CD14-positive monocyte (primary cell): ENCODE data around the gene GAS5. TPM values are rescaled to one million over a fixed set of nuclear protein-coding genes. Genes with fewer than 3 reads are reported as not detected.

Experiments used
- DNase-seq, 3 donors: peaks; one replicate each; pipeline ENCODE4 v3.0.0-alpha.2; 2011 to 2022
- H2AFZ ChIP-seq: 2 replicates; pipeline ENCODE4 v1.6.0; 2012; ENCODE audit warnings: mild to moderate bottlenecking, low read depth, low read length, inconsistent platforms; ENCODE audit not compliant: insufficient read depth, poor library complexity, severe bottlenecking
- H3K27ac ChIP-seq, 2 donors: 1 replicate in 1 of 2; 2 replicates in 1 of 2; pipeline ENCODE4 v1.5.1; 2012 to 2013; ENCODE audit warnings: low read length in 2 of 2, control low read depth in 1 of 2, inconsistent platforms in 1 of 2, low read depth in 1 of 2, mild to moderate bottlenecking in 1 of 2
- H3K27me3 ChIP-seq, 2 donors: one replicate each; pipeline versions ENCODE4 v1.6.0 to v1.6.1; 2011 to 2013; ENCODE audit warnings: low read length in 2 of 2; ENCODE audit not compliant: control insufficient read depth in 2 of 2, insufficient read depth in 2 of 2
- H3K36me3 ChIP-seq, 2 donors: replicated peaks in 1 of 2; 1 replicate in 1 of 2; 2 replicates in 1 of 2; pipeline versions ENCODE4 v1.5.1 to v1.6.1; 2012 to 2013; ENCODE audit warnings: low read length in 2 of 2, control low read depth in 1 of 2, inconsistent platforms in 1 of 2, mild to moderate bottlenecking in 1 of 2; ENCODE audit not compliant: insufficient read depth in 2 of 2, control insufficient read depth in 1 of 2
- H3K4me1 ChIP-seq, 2 donors: 1 replicate in 1 of 2; 2 replicates in 1 of 2; pipeline versions ENCODE4 v1.5.1 to v1.6.1; 2012 to 2013; ENCODE audit warnings: low read length in 2 of 2, control low read depth in 1 of 2, inconsistent platforms in 1 of 2, mild to moderate bottlenecking in 1 of 2, moderate library complexity in 1 of 2; ENCODE audit not compliant: insufficient read depth in 2 of 2, control insufficient read depth in 1 of 2
- H3K4me2 ChIP-seq: replicated peaks from 2 replicates; pipeline ENCODE3; 2012; ENCODE audit warnings: low read length, moderate library complexity, mild to moderate bottlenecking; ENCODE audit not compliant: poor library complexity, severe bottlenecking; ENCODE audit errors: extremely low read depth
- H3K4me3 ChIP-seq, 3 experiments: fragments of 200-600 bp in 1 of 3; sonication (generic) in 1 of 3; replicated peaks in 1 of 3; 1 replicate in 2 of 3; 2 replicates in 1 of 3; pipeline ENCODE4 v1.5.1; 2011 to 2013; ENCODE audit warnings: low read length in 3 of 3, mild to moderate bottlenecking in 3 of 3, control low read depth in 2 of 3, low read depth in 2 of 3, inconsistent platforms in 1 of 3, moderate library complexity in 1 of 3
- H3K79me2 ChIP-seq: 2 replicates; pipeline ENCODE4 v1.6.0; 2012; ENCODE audit warnings: mild to moderate bottlenecking, control low read depth, inconsistent platforms, low read length, moderate library complexity; ENCODE audit not compliant: insufficient read depth
- H3K9ac ChIP-seq: 2 replicates; pipeline ENCODE4 v1.6.0; 2017; ENCODE audit warnings: low read length, mild to moderate bottlenecking; ENCODE audit not compliant: insufficient read depth, poor library complexity, severe bottlenecking
- H3K9me3 ChIP-seq, 2 donors: replicated peaks in 1 of 2; 1 replicate in 1 of 2; 2 replicates in 1 of 2; pipeline versions ENCODE4 v1.5.1 to v1.6.1; 2012 to 2013; ENCODE audit warnings: low read length in 2 of 2, control low read depth in 1 of 2; ENCODE audit not compliant: control insufficient read depth in 1 of 2, insufficient read depth in 1 of 2
- H4K20me1 ChIP-seq: 2 replicates; pipeline ENCODE4 v1.6.0; 2012; ENCODE audit warnings: mild to moderate bottlenecking, low read length, control low read depth, moderate library complexity; ENCODE audit not compliant: insufficient read depth
- H3K27ac Mint-ChIP-seq, 7 donors: one replicate each; pipeline ENCODE4 v1.8.0; 2020; ENCODE audit warnings: mild to moderate bottlenecking in 7 of 7, mixed read lengths in 7 of 7, moderate library complexity in 6 of 7, inconsistent platforms in 2 of 7
- H3K27me3 Mint-ChIP-seq, 3 donors: one replicate each; pipeline ENCODE4 v1.8.0; 2021 to 2022; ENCODE audit warnings: low read depth in 3 of 3, mild to moderate bottlenecking in 3 of 3, mixed read lengths in 3 of 3, moderate library complexity in 3 of 3, inconsistent platforms in 1 of 3
- H3K36me3 Mint-ChIP-seq, 2 donors: one replicate each; pipeline ENCODE4 v1.8.0; 2020; ENCODE audit warnings: mixed read lengths in 2 of 2, inconsistent platforms in 1 of 2, mild to moderate bottlenecking in 1 of 2
- H3K4me1 Mint-ChIP-seq: one replicate; pipeline ENCODE4 v1.8.0; 2020; ENCODE audit warnings: mild to moderate bottlenecking, mixed read lengths
- H3K4me3 Mint-ChIP-seq, 2 donors: one replicate each; pipeline ENCODE4 v1.8.0; 2020; ENCODE audit warnings: mild to moderate bottlenecking in 2 of 2, mixed read lengths in 2 of 2, moderate library complexity in 1 of 2
- H3K9me3 Mint-ChIP-seq, 7 donors: one replicate each; pipeline ENCODE4 v1.8.0; 2020 to 2022; ENCODE audit warnings: mixed read lengths in 7 of 7, mild to moderate bottlenecking in 6 of 7, moderate library complexity in 6 of 7, inconsistent platforms in 2 of 7
- CTCF ChIP-seq: fragments of 200-600 bp; IDR thresholded peaks from one replicate; pipeline ENCODE4 v1.8.0; 2022; ENCODE audit warnings: antibody characterized with exemption, mild to moderate bottlenecking
- WGBS: methylation state at CpG from one replicate; pipeline ENCODE4 v1.1.5; 2013; ENCODE audit warnings: missing lambda C conversion rate; ENCODE audit not compliant: insufficient coverage; 5-methylcytosine and 5-hydroxymethylcytosine counted together
- intact Hi-C, 2 donors: fragments of 100-400 bp; cut with micrococcal nuclease; formaldehyde crosslinking; loops; one replicate each; pipeline versions ENCODE4 v1.15.0 to v1.15.1; 2023
- polyA plus RNA-seq, 3 donors: library from polyadenylated mRNA; depleted of rRNA in 1 of 3; unstranded in 2 of 3; stranded (reverse) in 1 of 3; fragments of 300-500 nt in 2 of 3; fragments of >200 nt in 1 of 3; fragmentation: Illumina TruSeq in 2 of 3; gene quantifications; 1 replicate in 2 of 3; 2 replicates in 1 of 3; pipeline ENCODE4 v1.2.3, GENCODE V29; 2012 to 2021

Gene GAS5
- polyA plus RNA-seq, 3 donors, result 90.4 to 309 (median 92.0) TPM

DNA sequence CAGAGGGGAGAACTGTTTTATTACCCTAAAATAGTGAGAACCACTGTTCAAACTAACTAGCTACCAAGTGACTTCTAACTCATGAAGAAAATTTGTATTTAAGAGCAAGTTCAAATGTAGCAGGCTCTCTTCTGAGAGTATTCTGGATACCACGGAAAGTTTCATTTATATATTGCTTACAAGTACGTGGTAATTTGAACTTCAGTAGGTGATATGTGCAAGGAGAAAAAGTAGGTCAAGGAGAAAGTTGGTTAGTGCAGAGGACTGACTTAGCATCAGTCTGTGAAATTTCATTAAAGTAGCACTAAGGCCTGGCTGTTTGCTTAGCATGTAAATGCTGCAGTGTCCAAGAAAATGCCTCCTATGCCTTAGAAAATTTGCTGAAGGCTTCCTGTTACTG, 32.6 kb upstream of the GAS5 start:
- 100% methylated on average over 1 of the region's 2 CpGs for WGBS
- Mint-ChIP-seq H3K36me3 (peaks cover 7 to 10% of the 10 kb centered on the region in 2 donors), H3K27ac (no peak overlapping the region), H3K4me1 (peaks cover 6% of the 10 kb centered on the region), H3K4me3 (no peak overlapping the region), H3K27me3 (no peaks in the 10 kb centered on the region), H3K9me3 (no peaks in the 10 kb centered on the region)
- no peaks in the 10 kb centered on the region for H3K36me3 ChIP-seq
- H3K4me1 ChIP-seq, result no peaks in the 10 kb centered on the region
- H3K4me3 ChIP-seq, result no peak overlapping the region
- no peaks in the 10 kb centered on the region for H4K20me1 ChIP-seq
- no peak overlapping the region for H3K4me2 ChIP-seq
- no peak for TF ChIP-seq CTCF
- no peak overlapping the region for H3K9ac ChIP-seq
- DNase-seq, result no peak
- H3K9me3 ChIP-seq, result no peaks in the 10 kb centered on the region
- no peaks in the 10 kb centered on the region for H3K79me2 ChIP-seq
- H3K27me3 ChIP-seq, result no peaks in the 10 kb centered on the region
- intact Hi-C loops, result no loop called here
- H2AFZ ChIP-seq, result no peak overlapping the region
- no peak overlapping the region for H3K27ac ChIP-seq

GRCh38 chr1:173894189-173894588, 26.4 kb upstream of the GAS5 start:
- no peak for DNase-seq
- Mint-ChIP-seq H3K27me3 (no peaks in the 10 kb centered on the region), H3K4me3 (no peak overlapping the region), H3K4me1 (no peaks in the 10 kb centered on the region), H3K9me3 (no peaks in the 10 kb centered on the region), H3K27ac (peak overlapping the region in 2 of 7 donors; percentile 27 to 55), H3K36me3 (peaks cover 26 to 28% of the 10 kb centered on the region in 2 donors)
- no peak for TF ChIP-seq CTCF
- Histone ChIP-seq H3K9me3 (no peaks in the 10 kb centered on the region), H4K20me1 (peaks cover 4% of the 10 kb centered on the region), H3K4me1 (no peaks in the 10 kb centered on the region), H3K4me3 (no peak overlapping the region), H3K79me2 (no peaks in the 10 kb centered on the region), H3K9ac (no peak overlapping the region), H3K36me3 (peaks cover 3 to 32% of the 10 kb centered on the region in 2 donors), H2AFZ (no peak overlapping the region), H3K4me2 (no peak overlapping the region), H3K27me3 (no peaks in the 10 kb centered on the region), H3K27ac (no peak overlapping the region)
- intact Hi-C loops, result no loop called here
- WGBS, result no CpG with 5 or more reads among the region's 3 CpGs
